A673 (cell line): ENCODE results near the gene ZNF205. TPM values are rescaled to one million over a fixed set of nuclear protein-coding genes. Genes with fewer than 3 reads are reported as not detected.

Experiments
- BruUV-seq: library from RNA; stranded (reverse); fragments of 400-500 nt; replicated peaks from 2 replicates; lab custom pipeline; 2021; lab: Mats Ljungman, UMichigan
- CTCF ChIA-PET: fragments of 300-600 bp; sonication (Branson Sonifier 250); formaldehyde crosslinking; loops from one replicate; lab custom pipeline; 2022; ENCODE audit warnings: antibody characterized with exemption; lab: Charles Lee
- POLR2A ChIA-PET: fragments of 300-600 bp; sonication (Branson Sonifier 250); formaldehyde crosslinking; loops from one replicate; lab custom pipeline; 2022; ENCODE audit warnings: antibody characterized with exemption; ENCODE audit not compliant: low non-redundant PET; lab: Charles Lee
- DNase-seq: peaks from one replicate; pipeline ENCODE4 v3.0.0-alpha.2; 2015; ENCODE audit warnings: low spot score
- H3K27ac ChIP-seq: fragments of 200-600 bp; sonication (generic); 2 replicates; pipeline ENCODE4 v1.5.1; 2016; ENCODE audit warnings: mixed run types, low read depth, mild to moderate bottlenecking, mixed read lengths, antibody characterized with exemption, low read length; ENCODE audit not compliant: poor library complexity, severe bottlenecking
- H3K27me3 ChIP-seq: fragments of 200-600 bp; sonication (generic); replicated peaks from 2 replicates; pipeline ENCODE4 v1.6.1; 2017; ENCODE audit warnings: mixed run types, low read depth, mild to moderate bottlenecking, mixed read lengths, antibody characterized with exemption, low read length; ENCODE audit not compliant: insufficient read depth, poor library complexity
- H3K36me3 ChIP-seq: fragments of 200-600 bp; sonication (generic); 2 replicates; pipeline ENCODE4 v1.6.1; 2016; ENCODE audit warnings: mixed run types, mild to moderate bottlenecking, mixed read lengths, antibody characterized with exemption, low read length; ENCODE audit not compliant: insufficient read depth, poor library complexity, severe bottlenecking
- H3K4me1 ChIP-seq: fragments of 200-600 bp; sonication (generic); 2 replicates; pipeline ENCODE4 v1.6.1; 2017; ENCODE audit warnings: mixed run types, mild to moderate bottlenecking, mixed read lengths, antibody characterized with exemption, low read length; ENCODE audit not compliant: insufficient read depth, poor library complexity, severe bottlenecking
- H3K4me3 ChIP-seq: fragments of 200-600 bp; sonication (generic); 2 replicates; pipeline ENCODE4 v1.5.1; 2016; ENCODE audit warnings: low read depth, mixed run types, mild to moderate bottlenecking, mixed read lengths, low read length; ENCODE audit not compliant: poor library complexity, severe bottlenecking
- H3K9me3 ChIP-seq: fragments of 200-600 bp; sonication (generic); 2 replicates; pipeline ENCODE4 v1.6.1; 2016; ENCODE audit warnings: mixed run types, low read depth, mild to moderate bottlenecking, mixed read lengths, antibody characterized with exemption, low read length; ENCODE audit not compliant: poor library complexity, severe bottlenecking
- CTCF ChIP-seq: fragments of 300-800, 200-600 bp; sonication (generic); conservative IDR thresholded peaks from 2 replicates; pipeline ENCODE4 v1.5.1; 2017; ENCODE audit warnings: low read depth, mild to moderate bottlenecking, antibody characterized with exemption, low read length, moderate library complexity, mixed read lengths
- EZH2 ChIP-seq: fragments of 200-600 bp; sonication (generic); IDR thresholded peaks from 2 replicates; pipeline ENCODE4 v1.6.1; 2017; ENCODE audit warnings: borderline replicate concordance, low read depth, mild to moderate bottlenecking, mixed read lengths, antibody characterized with exemption, low read length; ENCODE audit not compliant: poor library complexity, severe bottlenecking
- intact Hi-C: fragments of 100-400 bp; cut with micrococcal nuclease; formaldehyde crosslinking; loops from one replicate; pipeline ENCODE4 v1.10.0; 2022; ENCODE audit not compliant: unreplicated experiment
- total RNA-seq: library from RNA; stranded (reverse); gene quantifications from 2 replicates; pipeline ENCODE4 v1.2.3, GENCODE V29; 2021

ZNF205 gene
- total RNA-seq, 1 experiment from 2014 or later: 19.0 TPM

GRCh38 chr16:3161235-3162018 lies 49.0 kb downstream of the ZNF205 start:
- DNase-seq: no peak
- CTCF ChIA-PET: no interaction called here
- Histone ChIP-seq H3K9me3 (no peaks in the 10 kb centered on the region), H3K27ac (no peak overlapping the region), H3K4me3 (no peak overlapping the region), H3K36me3 (no peaks in the 10 kb centered on the region), H3K27me3 (no peaks in the 10 kb centered on the region), H3K4me1 (no peaks in the 10 kb centered on the region)
- no TSS peak for BruUV-seq
- intact Hi-C loops: no loop called here
- TF ChIP-seq EZH2 (no peak), CTCF (no peak)
- POLR2A ChIA-PET: no interaction called here

- H3K4me1 ChIP-seq: no peaks in the 10 kb centered on the region
- TF ChIP-seq CTCF: no peak
- POLR2A ChIA-PET: no interaction called here
- H3K36me3 ChIP-seq: no peaks in the 10 kb centered on the region
- peaks cover 5% of the 10 kb centered on the region for H3K27me3 ChIP-seq
- no TSS peak for BruUV-seq
- no peak overlapping the region for H3K4me3 ChIP-seq
- no peak overlapping the region for H3K27ac ChIP-seq
- no peak for DNase-seq
- H3K9me3 ChIP-seq: no peaks in the 10 kb centered on the region
- intact Hi-C loops: no loop called here
- CTCF ChIA-PET: no interaction called here
Measured at GRCh38 chr16:3164121-3164991, 52.0 kb downstream of the ZNF205 start.

- intact Hi-C loops: no loop called here
- POLR2A ChIA-PET: no interaction called here
- H3K36me3 ChIP-seq: no peaks in the 10 kb centered on the region
- H3K27ac ChIP-seq: no peak overlapping the region
- BruUV-seq: no TSS peak
- no peak for DNase-seq
- no peak overlapping the region for H3K4me3 ChIP-seq
- CTCF ChIA-PET: no interaction called here
- no peaks in the 10 kb centered on the region for H3K4me1 ChIP-seq
- no peaks in the 10 kb centered on the region for H3K9me3 ChIP-seq
- TF ChIP-seq EZH2: no peak
- TF ChIP-seq CTCF: no peak
- peaks cover 14% of the 10 kb centered on the region for H3K27me3 ChIP-seq
Measured at GRCh38 chr16:3165111-3165822, 52.9 kb downstream of the ZNF205 start.
